HCT116 (cell line): ENCODE data around the gene ZPBP. TPM values are rescaled to one million over a fixed set of nuclear protein-coding genes. Genes with fewer than 3 reads are reported as not detected.

Source experiments
- ATAC-seq: fragments of 200-7000 bp; cut with Tn5 transposase; 2 replicates; pipeline ENCODE4 v1.9.1; 2020; ENCODE audit warnings: mild to moderate bottlenecking, moderate library complexity
- BruUV-seq: library from RNA; stranded (reverse); fragments of 400-500 nt; replicated peaks from 2 replicates; lab custom pipeline; 2021; lab: Mats Ljungman, UMichigan
- CTCF ChIA-PET: fragments of 300-600 bp; sonication (Branson Sonifier 250); formaldehyde crosslinking; loops from one replicate; lab custom pipeline; 2021; ENCODE audit warnings: antibody characterized with exemption; lab: Charles Lee
- POLR2A ChIA-PET: fragments of 300-600, 350-600 bp; sonication (Branson Sonifier 250); formaldehyde crosslinking; loops from one replicate; lab custom pipeline; 2021; ENCODE audit warnings: antibody characterized with exemption; lab: Charles Lee
- RAD21 ChIA-PET, 2 experiments: fragments of 300-600 bp; sonication (Branson Sonifier 250); formaldehyde crosslinking; loops; one replicate each; lab custom pipeline; 2023; ENCODE audit warnings: low total read pairs in 2 of 2; ENCODE audit not compliant: uncharacterized antibody in 2 of 2, unreplicated experiment in 2 of 2, low non-redundant PET in 1 of 2; lab: Charles Lee
- DNase-seq: peaks from one replicate; pipeline ENCODE4 v3.0.0-alpha.2; 2010; ENCODE audit warnings: low read depth, low spot score
- H2AFZ ChIP-seq: fragments of 200-600 bp; shearing (Covaris generic), sonication (generic); 2 replicates; pipeline ENCODE4 v1.6.1; 2017; ENCODE audit warnings: low read depth, mixed run types, mixed read lengths, antibody characterized with exemption, low read length; ENCODE audit not compliant: poor library complexity, severe bottlenecking
- H3K27ac ChIP-seq: 2 replicates; pipeline ENCODE4 v1.5.1; 2012; ENCODE audit warnings: low read depth, low read length
- H3K27me3 ChIP-seq: fragments of 200-600 bp; sonication (generic); 2 replicates; pipeline ENCODE4 v1.6.1; 2016; ENCODE audit warnings: mixed run types, low read length, mixed read lengths; ENCODE audit not compliant: insufficient read depth
- H3K36me3 ChIP-seq, 2 experiments: fragments of 200-500 bp in 1 of 2; fragments of 200-600 bp in 1 of 2; sonication (Bioruptor generic) in 1 of 2; sonication (generic) in 1 of 2; 2 replicates each; pipeline versions ENCODE4 v1.5.1 to v1.6.1; 2014 to 2016; ENCODE audit warnings: low read length in 2 of 2, inconsistent platforms in 1 of 2, mixed read lengths in 1 of 2, mixed run types in 1 of 2; ENCODE audit not compliant: insufficient read depth in 2 of 2, control insufficient read depth in 1 of 2
- H3K4me1 ChIP-seq, 2 experiments: fragments of 200-600 bp in 1 of 2; sonication (generic) in 1 of 2; 2 replicates each; pipeline versions ENCODE4 v1.5.1 to v1.6.1; 2012 to 2017; ENCODE audit warnings: low read length in 2 of 2, inconsistent platforms in 1 of 2, mild to moderate bottlenecking in 1 of 2, mixed read lengths in 1 of 2, mixed run types in 1 of 2, moderate library complexity in 1 of 2; ENCODE audit not compliant: insufficient read depth in 2 of 2, control insufficient read depth in 1 of 2
- H3K4me2 ChIP-seq: fragments of 200-600 bp; sonication (generic); 2 replicates; pipeline ENCODE4 v1.6.1; 2017; ENCODE audit warnings: mixed run types, low read length, mixed read lengths
- H3K4me3 ChIP-seq, 2 experiments: fragments of 200-600 bp in 1 of 2; sonication (generic) in 1 of 2; replicated peaks in 1 of 2; 2 replicates each; pipeline ENCODE4 v1.5.1; 2011 to 2016; ENCODE audit warnings: low read length in 2 of 2, control low read depth in 1 of 2, low read depth in 1 of 2, mild to moderate bottlenecking in 1 of 2, mixed read lengths in 1 of 2, mixed run types in 1 of 2
- H3K79me2 ChIP-seq: fragments of 200-600 bp; sonication (generic); 2 replicates; pipeline ENCODE4 v1.6.1; 2017; ENCODE audit warnings: mild to moderate bottlenecking, mixed run types, low read length, moderate library complexity, mixed read lengths; ENCODE audit not compliant: insufficient read depth
- H3K9ac ChIP-seq: fragments of 200-600 bp; sonication (generic); 2 replicates; pipeline ENCODE4 v1.6.1; 2016; ENCODE audit warnings: low read length, mixed read lengths
- H3K9me2 ChIP-seq: fragments of 200-600 bp; sonication (generic), shearing (Covaris generic); 2 replicates; pipeline ENCODE4 v1.6.1; 2017; ENCODE audit warnings: mixed run types, mild to moderate bottlenecking, moderate library complexity; ENCODE audit not compliant: insufficient read depth
- H3K9me3 ChIP-seq, 2 experiments: fragments of 200-500 bp in 1 of 2; fragments of 200-600 bp in 1 of 2; sonication (Bioruptor generic) in 1 of 2; sonication (generic) in 1 of 2; 2 replicates each; pipeline ENCODE4 v1.6.1; 2014 to 2017; ENCODE audit warnings: low read length in 2 of 2, mixed read lengths in 2 of 2, inconsistent platforms in 1 of 2, low read depth in 1 of 2, mild to moderate bottlenecking in 1 of 2, mixed run types in 1 of 2, moderate library complexity in 1 of 2; ENCODE audit not compliant: control insufficient read depth in 1 of 2, insufficient read depth in 1 of 2
- H4K20me1 ChIP-seq: fragments of 200-600 bp; sonication (generic), shearing (Covaris generic); 2 replicates; pipeline ENCODE4 v1.6.1; 2017; ENCODE audit warnings: mixed run types, mild to moderate bottlenecking, moderate library complexity; ENCODE audit not compliant: insufficient read depth
- EGR1 ChIP-seq: IDR thresholded peaks from 2 replicates; pipeline ENCODE4 v1.6.1; 2012; ENCODE audit warnings: low read depth
- ELF1 ChIP-seq: IDR thresholded peaks from 2 replicates; pipeline ENCODE4 v1.6.1; 2012; ENCODE audit warnings: low read depth, borderline replicate concordance
- EZH2 ChIP-seq: fragments of 200-600 bp; sonication (generic); IDR thresholded peaks from 2 replicates; pipeline ENCODE4 v1.6.1; 2017; ENCODE audit warnings: antibody characterized with exemption, mixed run types
- EZH2phosphoT487 ChIP-seq: fragments of 200-600 bp; IDR thresholded peaks from 2 replicates; pipeline ENCODE4 v1.6.1; 2018; ENCODE audit warnings: antibody characterized with exemption, borderline replicate concordance
- POLR2AphosphoS5 ChIP-seq: IDR thresholded peaks from 2 replicates; pipeline ENCODE4 v1.6.1; 2011; ENCODE audit warnings: mild to moderate bottlenecking, low read depth, low read length, moderate library complexity
- SIN3A ChIP-seq: IDR thresholded peaks from 2 replicates; pipeline ENCODE4 v1.6.1; 2012; ENCODE audit warnings: low read depth
- SRF ChIP-seq: IDR thresholded peaks from 2 replicates; pipeline ENCODE4 v1.6.1; 2012; ENCODE audit warnings: low read depth
- ZFX ChIP-seq: fragments of 450-650 bp; IDR thresholded peaks from 2 replicates; pipeline ENCODE4 v1.6.1; 2017
- ZNF274 ChIP-seq: fragments of 200-500 bp; sonication (Bioruptor generic); IDR thresholded peaks from 2 replicates; pipeline ENCODE4 v1.6.1; 2014; ENCODE audit warnings: mild to moderate bottlenecking, low read depth, low read length, inconsistent platforms
- intact Hi-C: fragments of 100-400 bp; cut with micrococcal nuclease; formaldehyde crosslinking; loops from 2 replicates; pipeline ENCODE4 v1.10.0; 2022
- total RNA-seq: library from RNA; stranded (reverse); gene quantifications from one replicate; pipeline ENCODE4 v1.2.1, GENCODE V29; 2021; ENCODE audit not compliant: unreplicated experiment
- TF ChIP-seq, protein P1 (sequence below), 3 experiments: fragments of 200-600 bp in 1 of 3; sonication (generic) in 1 of 3; IDR thresholded peaks in 2 of 3; conservative IDR thresholded peaks in 1 of 3; 2 replicates each; pipeline ENCODE4 v1.5.1; 2012 to 2017; ENCODE audit warnings: low read depth in 2 of 3, low read length in 2 of 3, antibody characterized with exemption in 1 of 3, borderline replicate concordance in 1 of 3, control low read depth in 1 of 3, mild to moderate bottlenecking in 1 of 3, mixed read lengths in 1 of 3, mixed run types in 1 of 3, moderate library complexity in 1 of 3; ENCODE audit not compliant: insufficient read depth in 1 of 3
- TF ChIP-seq, protein P2 (sequence below): IDR thresholded peaks from 2 replicates; pipeline ENCODE4 v1.6.1; 2011; ENCODE audit warnings: mild to moderate bottlenecking, low read length, moderate library complexity; ENCODE audit not compliant: insufficient replicate concordance; ENCODE audit errors: extremely low read depth
- TF ChIP-seq, protein P3 (sequence below): IDR thresholded peaks from 2 replicates; pipeline ENCODE4 v1.6.1; 2012

The ZPBP gene
- total RNA-seq, 1 experiment from 2014 or later: not detected

DNA sequence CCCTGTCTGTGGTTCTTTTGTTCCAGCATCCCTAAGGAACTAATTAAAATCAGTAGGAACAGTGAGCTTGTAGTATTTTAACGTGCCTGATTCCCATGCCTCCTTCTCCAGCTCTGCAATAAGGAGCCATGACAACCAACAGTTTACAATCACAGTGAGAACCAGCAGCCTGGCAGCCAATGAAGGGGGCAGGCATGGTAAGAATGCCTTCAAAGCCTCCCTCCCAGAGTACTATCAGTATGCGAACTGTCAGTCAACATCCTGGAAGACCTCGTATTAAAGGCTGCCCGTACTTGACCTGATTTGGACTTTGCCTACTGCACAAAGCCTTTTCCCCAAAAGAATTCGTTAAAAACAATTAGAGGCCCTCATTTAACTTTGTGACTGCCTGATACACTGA is 7.7 kb downstream of the ZPBP start:
- CTCF ChIA-PET: no interaction called here

More for the DNA sequence above, 7.7 kb downstream of the ZPBP start:
- TF ChIP-seq, protein P1, sequence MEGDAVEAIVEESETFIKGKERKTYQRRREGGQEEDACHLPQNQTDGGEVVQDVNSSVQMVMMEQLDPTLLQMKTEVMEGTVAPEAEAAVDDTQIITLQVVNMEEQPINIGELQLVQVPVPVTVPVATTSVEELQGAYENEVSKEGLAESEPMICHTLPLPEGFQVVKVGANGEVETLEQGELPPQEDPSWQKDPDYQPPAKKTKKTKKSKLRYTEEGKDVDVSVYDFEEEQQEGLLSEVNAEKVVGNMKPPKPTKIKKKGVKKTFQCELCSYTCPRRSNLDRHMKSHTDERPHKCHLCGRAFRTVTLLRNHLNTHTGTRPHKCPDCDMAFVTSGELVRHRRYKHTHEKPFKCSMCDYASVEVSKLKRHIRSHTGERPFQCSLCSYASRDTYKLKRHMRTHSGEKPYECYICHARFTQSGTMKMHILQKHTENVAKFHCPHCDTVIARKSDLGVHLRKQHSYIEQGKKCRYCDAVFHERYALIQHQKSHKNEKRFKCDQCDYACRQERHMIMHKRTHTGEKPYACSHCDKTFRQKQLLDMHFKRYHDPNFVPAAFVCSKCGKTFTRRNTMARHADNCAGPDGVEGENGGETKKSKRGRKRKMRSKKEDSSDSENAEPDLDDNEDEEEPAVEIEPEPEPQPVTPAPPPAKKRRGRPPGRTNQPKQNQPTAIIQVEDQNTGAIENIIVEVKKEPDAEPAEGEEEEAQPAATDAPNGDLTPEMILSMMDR (IDR thresholded peaks at IDR 0.05 in 2 of 3, conservative IDR thresholded peaks at IDR 0.05 in 1 of 3; ENCODE audit: borderline replicate concordance in 1 of 3, insufficient read depth in 1 of 3, low read depth in 2 of 3, low read length in 2 of 3): no peak
- no peak for TF ChIP-seq EGR1
- TF ChIP-seq ELF1: no peak
- no peak for TF ChIP-seq SRF
- no peak for TF ChIP-seq EZH2phosphoT487
- TF ChIP-seq EZH2: no peak
- no peak for TF ChIP-seq SIN3A
- no peak for TF ChIP-seq ZNF274
- TF ChIP-seq ZFX: no peak
- no peak for TF ChIP-seq POLR2AphosphoS5
- TF ChIP-seq, protein P2, sequence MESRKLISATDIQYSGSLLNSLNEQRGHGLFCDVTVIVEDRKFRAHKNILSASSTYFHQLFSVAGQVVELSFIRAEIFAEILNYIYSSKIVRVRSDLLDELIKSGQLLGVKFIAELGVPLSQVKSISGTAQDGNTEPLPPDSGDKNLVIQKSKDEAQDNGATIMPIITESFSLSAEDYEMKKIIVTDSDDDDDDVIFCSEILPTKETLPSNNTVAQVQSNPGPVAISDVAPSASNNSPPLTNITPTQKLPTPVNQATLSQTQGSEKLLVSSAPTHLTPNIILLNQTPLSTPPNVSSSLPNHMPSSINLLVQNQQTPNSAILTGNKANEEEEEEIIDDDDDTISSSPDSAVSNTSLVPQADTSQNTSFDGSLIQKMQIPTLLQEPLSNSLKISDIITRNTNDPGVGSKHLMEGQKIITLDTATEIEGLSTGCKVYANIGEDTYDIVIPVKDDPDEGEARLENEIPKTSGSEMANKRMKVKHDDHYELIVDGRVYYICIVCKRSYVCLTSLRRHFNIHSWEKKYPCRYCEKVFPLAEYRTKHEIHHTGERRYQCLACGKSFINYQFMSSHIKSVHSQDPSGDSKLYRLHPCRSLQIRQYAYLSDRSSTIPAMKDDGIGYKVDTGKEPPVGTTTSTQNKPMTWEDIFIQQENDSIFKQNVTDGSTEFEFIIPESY: no peak
- TF ChIP-seq, protein P3, sequence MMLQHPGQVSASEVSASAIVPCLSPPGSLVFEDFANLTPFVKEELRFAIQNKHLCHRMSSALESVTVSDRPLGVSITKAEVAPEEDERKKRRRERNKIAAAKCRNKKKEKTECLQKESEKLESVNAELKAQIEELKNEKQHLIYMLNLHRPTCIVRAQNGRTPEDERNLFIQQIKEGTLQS: no peak
- no peaks in the 10 kb centered on the region for H4K20me1 ChIP-seq
- ChIA-PET POLR2A (no interaction called here), RAD21 (no interaction called here)
- no peak overlapping the region for H3K27ac ChIP-seq
- intact Hi-C loops: no loop called here
- BruUV-seq: no TSS peak
- no peak overlapping the region for H3K9ac ChIP-seq
- DNase-seq (no peak), ATAC-seq (no peak)
- no peak overlapping the region for H3K4me3 ChIP-seq
- no peaks in the 10 kb centered on the region for H3K27me3 ChIP-seq
- no peaks in the 10 kb centered on the region for H3K9me3 ChIP-seq
- H3K79me2 ChIP-seq: no peaks in the 10 kb centered on the region
- no peaks in the 10 kb centered on the region for H3K36me3 ChIP-seq
- H2AFZ ChIP-seq: no peak overlapping the region
- no peaks in the 10 kb centered on the region for H3K9me2 ChIP-seq
- H3K4me2 ChIP-seq: no peak overlapping the region
- H3K4me1 ChIP-seq: no peaks in the 10 kb centered on the region
